HG02840 (cell line): ENCODE data around the gene CFAP54.

ENCODE experiments used
- ATAC-seq: cut with Tn5 transposase; IDR thresholded peaks from one replicate; pipeline ENCODE4 v1.9.1; 2021; ENCODE audit warnings: mild to moderate bottlenecking, moderate library complexity, moderate number of reproducible peaks; ENCODE audit not compliant: unreplicated experiment, low FRiP score

CFAP54 gene

GRCh38 chr12:96876966-96877365 is 387.6 kb downstream of the CFAP54 start:
- ATAC-seq = no peak

GRCh38 chr12:96878704-96879103 is 389.3 kb downstream of the CFAP54 start:
- no peak for ATAC-seq

GRCh38 chr12:96879301-96879700 is 389.9 kb downstream of the CFAP54 start:
- ATAC-seq = no peak

- no peak for ATAC-seq
Observed at GRCh38 chr12:96880220-96880619, 390.8 kb downstream of the CFAP54 start.

GRCh38 chr12:96881608-96882007 is 392.2 kb downstream of the CFAP54 start:
- no peak for ATAC-seq

GRCh38 chr12:96882862-96883261 is 393.5 kb downstream of the CFAP54 start:
- ATAC-seq = no peak

GRCh38 chr12:96883571-96883970 is 394.2 kb downstream of the CFAP54 start:
- ATAC-seq = no peak

- ATAC-seq = no peak
Observed at GRCh38 chr12:96886998-96887677, 397.8 kb downstream of the CFAP54 start.

GRCh38 chr12:96889273-96889933 is 400.0 kb downstream of the CFAP54 start:
- no peak for ATAC-seq

- no peak for ATAC-seq
Observed at GRCh38 chr12:96890331-96890730, 401.0 kb downstream of the CFAP54 start.

GRCh38 chr12:96892104-96892503 is 402.7 kb downstream of the CFAP54 start:
- no peak for ATAC-seq

GRCh38 chr12:96897421-96897820 is 408.0 kb downstream of the CFAP54 start:
- ATAC-seq = no peak

- ATAC-seq = no peak
Observed at GRCh38 chr12:96901175-96901574, 411.8 kb downstream of the CFAP54 start.

GRCh38 chr12:96902076-96902475 is 412.7 kb downstream of the CFAP54 start:
- ATAC-seq = no peak

- ATAC-seq = no peak
Observed at GRCh38 chr12:96906498-96906848, 417.1 kb downstream of the CFAP54 start.

GRCh38 chr12:96906849-96907670 is 417.7 kb downstream of the CFAP54 start, which contains the start of gene NEDD1:
NEDD1 (plus strand) TSS chr12:96907257; CDS start chr12:96909760, 2,503 bp downstream.
- ATAC-seq = peak; percentile 94

GRCh38 chr12:96907671-96908422 is 418.5 kb downstream of the CFAP54 start:
- ATAC-seq = peak; percentile 25

GRCh38 chr12:96908423-96908675 is 419.0 kb downstream of the CFAP54 start:
- no peak for ATAC-seq

GRCh38 chr12:96912261-96912660 is 422.9 kb downstream of the CFAP54 start:
- no peak for ATAC-seq

GRCh38 chr12:96912943-96913342 is 423.6 kb downstream of the CFAP54 start:
- ATAC-seq = no peak
